Stimulated activated CD8-positive, alpha-beta memory T cell treated with anti-CD3 and anti-CD28 coated beads, Interleukin-4, amount 100 ng/mL, for 24 hours (primary cell): ENCODE measurements around the gene TTC38.
"Not testable (repeated sequence)": the region's sequence is repeated elsewhere in the genome, so short reads cannot be mapped to it uniquely, and the experiment has no call there.

ENCODE experiments used
- DNase-seq: peaks from one replicate; pipeline ENCODE4 v3.0.0-alpha.2; 2020; ENCODE audit warnings: low read depth

The TTC38 gene

GRCh38 chr22:46246178-46246577 is 21.6 kb upstream of the TTC38 start:
- no peak for DNase-seq

- no peak for DNase-seq
Measured at GRCh38 chr22:46247443-46247975, 20.3 kb upstream of the TTC38 start.

GRCh38 chr22:46250035-46250782 is 17.6 kb upstream of the TTC38 start, which contains the start of gene CDPF1:
Gene CDPF1 (minus strand): TSS chr22:46250293. CDS start chr22:46248284, 2,009 bp downstream.
- DNase-seq: peak; percentile 93

GRCh38 chr22:46250783-46251125 is 17.1 kb upstream of the TTC38 start:
- no peak for DNase-seq

GRCh38 chr22:46251266-46251665 is 16.5 kb upstream of the TTC38 start:
- DNase-seq: no peak

- no peak for DNase-seq
Measured at GRCh38 chr22:46251816-46252380, 15.9 kb upstream of the TTC38 start.

GRCh38 chr22:46256358-46256958 is 11.3 kb upstream of the TTC38 start:
- no peak for DNase-seq

GRCh38 chr22:46259374-46259773 is 8.4 kb upstream of the TTC38 start:
- DNase-seq: no peak

- DNase-seq: no peak
Measured at GRCh38 chr22:46260038-46260437, 7.8 kb upstream of the TTC38 start.

- DNase-seq: no peak
Measured at GRCh38 chr22:46262449-46263215, 5.2 kb upstream of the TTC38 start.

GRCh38 chr22:46263216-46263590 is 4.6 kb upstream of the TTC38 start, which contains the start of gene PKDREJ:
Gene PKDREJ (minus strand): TSS chr22:46263343. CDS start chr22:46263322, 21 bp downstream.
- no peak for DNase-seq

GRCh38 chr22:46264520-46264919 is 3.3 kb upstream of the TTC38 start:
- not testable (repeated sequence) for DNase-seq

- DNase-seq: not testable (repeated sequence)
Measured at GRCh38 chr22:46265627-46266026, 2.2 kb upstream of the TTC38 start.

GRCh38 chr22:46269564-46269963 is 1.8 kb downstream of the TTC38 start:
- DNase-seq: no peak

GRCh38 chr22:46272196-46272595 is 4.4 kb downstream of the TTC38 start:
- DNase-seq: no peak

GRCh38 chr22:46272762-46273431 is 5.1 kb downstream of the TTC38 start:
- DNase-seq: no peak

- no peak for DNase-seq
Measured at GRCh38 chr22:46273432-46274148, 5.8 kb downstream of the TTC38 start.

GRCh38 chr22:46274381-46274780 is 6.6 kb downstream of the TTC38 start:
- DNase-seq: no peak

GRCh38 chr22:46275455-46276122 is 7.8 kb downstream of the TTC38 start:
- no peak for DNase-seq

- no peak for DNase-seq
Measured at GRCh38 chr22:46276563-46276962, 8.8 kb downstream of the TTC38 start.
